GM12878 (cell line): Measurements from ENCODE around the gene TSPAN16. TPM values are rescaled to one million over a fixed set of nuclear protein-coding genes. Genes with fewer than 3 reads are reported as not detected.

Source experiments
- ATAC-seq: fragments of 200-7000 bp; cut with Tn5 transposase; 3 replicates; pipeline ENCODE4 v1.9.1; 2020; ENCODE audit warnings: mild to moderate bottlenecking, moderate library complexity
- BruUV-seq: library from RNA; stranded (reverse); fragments of 400-500 nt; replicated peaks from 2 replicates; lab custom pipeline; 2021; lab: Mats Ljungman, UMichigan
- CTCF ChIA-PET: fragments of 300-600 bp; sonication (Branson Sonifier 250); formaldehyde crosslinking; extraction: SDS; loops from one replicate; lab custom pipeline; 2021; ENCODE audit warnings: inconsistent platforms; lab: Yijun Ruan, JAX
- POLR2A ChIA-PET: fragments of 350-600 bp; formaldehyde crosslinking; extraction: SDS; loops from one replicate; lab custom pipeline; 2021; ENCODE audit warnings: inconsistent platforms; lab: Charles Lee
- RAD21 ChIA-PET: fragments of 300-600 bp; sonication (Branson Sonifier 250); formaldehyde crosslinking; loops from one replicate; lab custom pipeline; 2023; ENCODE audit warnings: antibody characterized with exemption; ENCODE audit not compliant: unreplicated experiment; lab: Charles Lee
- SMC1A ChIA-PET: fragments of 300-600 bp; sonication (Branson Sonifier 250); formaldehyde crosslinking; loops from one replicate; lab custom pipeline; 2023; ENCODE audit not compliant: unreplicated experiment, uncharacterized antibody; lab: Charles Lee
- DNase-seq: peaks from one replicate; pipeline ENCODE4 v3.0.0-alpha.2; 2011; ENCODE audit warnings: low read depth, low spot score
- FAIRE-seq: peaks from 3 replicates; lab custom pipeline; 2011; peaks lifted over from hg19 to GRCh38; lab: Jason Lieb, UNC
- H2AFZ ChIP-seq: 2 replicates; pipeline ENCODE4 v1.6.0; 2011; ENCODE audit warnings: low read depth, low read length, control low read depth; ENCODE audit not compliant: control insufficient read depth
- H3K27ac ChIP-seq: 2 replicates; pipeline ENCODE4 v1.5.1; 2011; ENCODE audit warnings: control low read depth; ENCODE audit not compliant: control insufficient read depth, insufficient read depth
- H3K27me3 ChIP-seq, 2 experiments: replicated peaks in 1 of 2; 2 replicates each; pipeline versions ENCODE4 v1.6.0 to v1.6.1; 2011; ENCODE audit warnings: low read length in 1 of 2; ENCODE audit not compliant: control insufficient read depth in 2 of 2, insufficient read depth in 2 of 2
- H3K36me3 ChIP-seq, 2 experiments: 2 replicates each; pipeline ENCODE4 v1.5.1; 2011; ENCODE audit warnings: low read length in 1 of 2; ENCODE audit not compliant: control insufficient read depth in 2 of 2, insufficient read depth in 2 of 2
- H3K4me1 ChIP-seq: 2 replicates; pipeline ENCODE4 v1.6.1; 2011; ENCODE audit warnings: mild to moderate bottlenecking, low read length, moderate library complexity, mixed read lengths; ENCODE audit not compliant: control insufficient read depth, insufficient read depth
- H3K4me2 ChIP-seq: 2 replicates; pipeline ENCODE4 v1.6.0; 2011; ENCODE audit warnings: control low read depth; ENCODE audit not compliant: control insufficient read depth, insufficient read depth
- H3K4me3 ChIP-seq: fragments of 200-600 bp; sonication (generic); 2 replicates; pipeline ENCODE4 v1.5.1; 2016
- H3K79me2 ChIP-seq: 2 replicates; pipeline ENCODE4 v1.6.0; 2011; ENCODE audit warnings: low read length; ENCODE audit not compliant: control insufficient read depth, insufficient read depth
- H3K9ac ChIP-seq: 2 replicates; pipeline ENCODE4 v1.8.0; 2011; ENCODE audit warnings: low read length, control low read depth, mixed read lengths; ENCODE audit not compliant: control insufficient read depth, insufficient read depth
- H3K9me3 ChIP-seq: replicated peaks from 3 replicates; pipeline ENCODE4 v1.5.1; 2011; ENCODE audit warnings: mild to moderate bottlenecking, low read length; ENCODE audit not compliant: control insufficient read depth, insufficient read depth
- H4K20me1 ChIP-seq: 2 replicates; pipeline ENCODE4 v1.6.0; 2011; ENCODE audit not compliant: control insufficient read depth, insufficient read depth
- BRCA1 ChIP-seq: IDR thresholded peaks from 2 replicates; pipeline ENCODE4 v1.6.1; 2011; ENCODE audit warnings: low read depth, low read length, improper control_type of control experiment
- CBX3 ChIP-seq: fragments of 200-600 bp; sonication (generic); IDR thresholded peaks from 2 replicates; pipeline ENCODE4 v1.6.1; 2016; ENCODE audit warnings: low read depth, borderline replicate concordance
- CREB1 ChIP-seq: IDR thresholded peaks from 2 replicates; pipeline ENCODE4 v1.6.1; 2012; ENCODE audit warnings: low read depth, mild to moderate bottlenecking, inconsistent platforms
- CUX1 ChIP-seq: IDR thresholded peaks from 2 replicates; pipeline ENCODE4 v1.6.1; 2012; ENCODE audit warnings: improper control_type of control experiment, low read depth, low read length; ENCODE audit not compliant: insufficient replicate concordance
- E2F4 ChIP-seq: IDR thresholded peaks from 2 replicates; pipeline ENCODE4 v1.6.1; 2012; ENCODE audit warnings: low read depth, low read length, improper control_type of control experiment
- ESRRA ChIP-seq: IDR thresholded peaks from 2 replicates; pipeline ENCODE4 v1.6.1; 2012; ENCODE audit warnings: mild to moderate bottlenecking, low read length, improper control_type of control experiment
- KAT2A ChIP-seq: conservative IDR thresholded peaks from 2 replicates; pipeline ENCODE4 v1.6.1; 2011; ENCODE audit warnings: low read depth, low read length; ENCODE audit not compliant: control insufficient read depth
- KDM1A ChIP-seq: fragments of 200-600 bp; sonication (generic); IDR thresholded peaks from 2 replicates; pipeline ENCODE4 v1.6.1; 2016; ENCODE audit warnings: borderline replicate concordance
- RAD51 ChIP-seq: fragments of 450-650 bp; IDR thresholded peaks from 2 replicates; pipeline ENCODE4 v1.6.1; 2016; ENCODE audit warnings: moderate library complexity, mild to moderate bottlenecking, inconsistent platforms
- RELA ChIP-seq: fragments of 450-650 bp; IDR thresholded peaks from 2 replicates; pipeline ENCODE4 v1.8.0; 2014; ENCODE audit warnings: borderline replicate concordance; ENCODE audit not compliant: partially characterized antibody
- SIN3A ChIP-seq: IDR thresholded peaks from 2 replicates; pipeline ENCODE4 v1.6.1; 2012; ENCODE audit warnings: low read depth, low read length, improper control_type of control experiment
- SREBF2 ChIP-seq: IDR thresholded peaks from 2 replicates; pipeline ENCODE4 v1.6.1; 2012; ENCODE audit warnings: mild to moderate bottlenecking, low read length
- TCF3 ChIP-seq: IDR thresholded peaks from 2 replicates; pipeline ENCODE4 v1.6.1; 2012; ENCODE audit warnings: low read depth, mild to moderate bottlenecking, low read length, borderline replicate concordance; ENCODE audit not compliant: insufficient read depth
- ZBED1 ChIP-seq: IDR thresholded peaks from 2 replicates; pipeline ENCODE4 v1.6.1; 2016; ENCODE audit warnings: borderline replicate concordance
- WGBS: methylation state at CpG from one replicate; pipeline ENCODE4 v1.1.6; 2016; ENCODE audit warnings: low lambda C conversion rate; ENCODE audit not compliant: insufficient replicate concordance, insufficient coverage; ENCODE audit errors: missing lambda C conversion rate; 5-methylcytosine and 5-hydroxymethylcytosine counted together
- in situ Hi-C: fragments of 300-500 bp; cut with MboI; formaldehyde crosslinking; loops from 9 replicates; pipeline ENCODE4 v1.14.3; 2018; ENCODE audit warnings: mixed read lengths
- intact Hi-C: fragments of 100-400 bp; cut with micrococcal nuclease; formaldehyde crosslinking; loops from one replicate; pipeline ENCODE4 v1.14.2; 2022; ENCODE audit not compliant: unreplicated experiment
- polyA plus RNA-seq, 11 experiments: library from polyadenylated mRNA; depleted of rRNA in 4 of 11; unstranded in 6 of 11; stranded (reverse) in 5 of 11; fragments of >200 nt; fragmentation: Nextera tagmentation in 4 of 11; fragmentation: Illumina TruSeq in 1 of 11; extraction: Ambion mirVana in 4 of 11; extraction: Trizol in 1 of 11; gene quantifications; 1 replicate in 1 of 11; 2 replicates in 10 of 11; pipeline versions ENCODE4 v1.2.1 to v1.2.3, GENCODE V29; 2011 to 2016; ENCODE audit warnings: inconsistent platforms in 2 of 11, missing spikeins in 2 of 11, low read depth in 1 of 11
- total RNA-seq, 4 experiments: library from RNA; depleted of rRNA in 3 of 4; stranded (reverse); fragments of >200 nt in 3 of 4; fragmentation: Illumina TruSeq in 1 of 4; extraction: Trizol in 1 of 4; gene quantifications; 2 replicates each; pipeline versions ENCODE4 v1.2.1 to v1.2.3, GENCODE V29; 2013 to 2021

TSPAN16 gene
- total and polyA plus RNA-seq, 10 of the 15 experiments (the other 5 are each of a cell fraction or from before 2014, with no cell fraction given), result not detected

GRCh38 chr19:11265785-11266236, 30.1 kb upstream of the TSPAN16 start (continued):
- TF ChIP-seq RAD51 (no peak), E2F4 (no peak), ESRRA (no peak), BRCA1 (no peak), SIN3A (no peak), ZBED1 (no peak), RELA (no peak)

GRCh38 chr19:11267316-11268085, 28.5 kb upstream of the TSPAN16 start:
- Histone ChIP-seq H3K9ac (no peak overlapping the region), H3K4me3 (no peak overlapping the region), H3K27ac (no peak overlapping the region), H3K27me3 (no peaks in the 10 kb centered on the region), H3K79me2 (no peaks in the 10 kb centered on the region), H2AFZ (no peak overlapping the region), H3K9me3 (no peaks in the 10 kb centered on the region), H3K4me1 (peaks cover 5% of the 10 kb centered on the region; the same call in 1 of the 2 replicates), H3K36me3 (no peaks in the 10 kb centered on the region), H3K4me2 (no peak overlapping the region), H4K20me1 (no peaks in the 10 kb centered on the region)
- DNase-seq, result no peak
- intact Hi-C loops (no loop called here), in situ Hi-C loops (no loop called here)
- POLR2A ChIA-PET, result interaction anchor here (0.6 kb wide), 1 partner anchor 11 kb away, joined by 6 read pairs; no protein-coding TSS in a partner anchor
- CTCF ChIA-PET, result interaction anchor here (0.8 kb wide), 1 partner anchor 282 kb away, joined by 3 read pairs; no protein-coding TSS in a partner anchor
- RAD21 ChIA-PET, result interaction anchor here (0.6 kb wide), 1 partner anchor 20 kb away, joined by 3 read pairs; no protein-coding TSS in a partner anchor
- WGBS, result 53% methylated on average over 10 of the region's 10 CpGs
- no peak for FAIRE-seq
- no peak for ATAC-seq
- BruUV-seq, result no TSS peak
- SMC1A ChIA-PET, result no interaction called here
- TF ChIP-seq CBX3 (no peak), CUX1 (no peak), CREB1 (no peak), KDM1A (no peak), KAT2A (no peak), SREBF2 (no peak), TCF3 (no peak)
